ENCODE results near the gene CDK5RAP2.

DNA sequence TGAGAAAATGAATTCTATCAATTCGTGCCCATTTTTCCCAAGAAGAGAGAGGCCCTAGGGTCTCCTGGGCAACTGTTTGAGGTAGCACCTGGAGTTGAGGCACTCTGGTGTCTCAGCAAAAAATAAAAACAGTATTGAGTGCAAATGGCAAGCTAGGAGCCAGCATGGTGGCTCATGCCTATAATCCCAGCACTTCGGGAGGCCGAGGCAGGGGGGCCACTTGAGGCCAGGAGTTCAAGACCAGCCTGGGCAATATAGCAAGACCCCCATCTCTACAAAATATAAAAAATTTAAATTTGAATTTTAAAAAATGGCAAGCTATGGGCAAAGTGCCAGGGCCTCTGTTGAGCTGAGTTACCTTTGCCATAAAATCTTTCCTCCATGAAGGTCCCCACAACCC lies 136.0 kb downstream of the CDK5RAP2 start:
- TF ChIP-seq ZZZ3 (IDR thresholded peaks at IDR 0.05; ENCODE audit: control insufficient read depth, insufficient read length, low read depth): no peak
- TF ChIP-seq POLR2A (IDR thresholded peaks at IDR 0.05; ENCODE audit: low read depth, low read length): no peak
- TF ChIP-seq RFX5 (IDR thresholded peaks at IDR 0.05; ENCODE audit: low read depth, low read length): no peak
- no peak for TF ChIP-seq POLR2AphosphoS5 (IDR thresholded peaks at IDR 0.05; ENCODE audit: low read length)
- TF ChIP-seq FOS (IDR thresholded peaks at IDR 0.05; ENCODE audit: borderline replicate concordance, extremely low read depth, insufficient read length): no peak
- no peak for TF ChIP-seq EZH2 (IDR thresholded peaks at IDR 0.05; ENCODE audit: borderline replicate concordance, control insufficient read depth, low read depth, low read length)
- no peak for TF ChIP-seq CHD1 (IDR thresholded peaks at IDR 0.05; ENCODE audit: low read depth, low read length)
- no peak for TF ChIP-seq ATF7 (IDR thresholded peaks at IDR 0.05; ENCODE audit: low read depth)
